Activated effector memory CD4-positive, alpha-beta T cell treated with Interleukin-2 at 50 U/mL for 16 hours (primary cell): ENCODE measurements around the gene ANKRD30B.
"Not testable (repeated sequence)": the region's sequence is repeated elsewhere in the genome, so short reads cannot be mapped to it uniquely, and the experiment has no call there.

Experiments used
- DNase-seq: peaks from one replicate; pipeline ENCODE4 v3.0.0-alpha.2; 2020

ANKRD30B gene, protein sequence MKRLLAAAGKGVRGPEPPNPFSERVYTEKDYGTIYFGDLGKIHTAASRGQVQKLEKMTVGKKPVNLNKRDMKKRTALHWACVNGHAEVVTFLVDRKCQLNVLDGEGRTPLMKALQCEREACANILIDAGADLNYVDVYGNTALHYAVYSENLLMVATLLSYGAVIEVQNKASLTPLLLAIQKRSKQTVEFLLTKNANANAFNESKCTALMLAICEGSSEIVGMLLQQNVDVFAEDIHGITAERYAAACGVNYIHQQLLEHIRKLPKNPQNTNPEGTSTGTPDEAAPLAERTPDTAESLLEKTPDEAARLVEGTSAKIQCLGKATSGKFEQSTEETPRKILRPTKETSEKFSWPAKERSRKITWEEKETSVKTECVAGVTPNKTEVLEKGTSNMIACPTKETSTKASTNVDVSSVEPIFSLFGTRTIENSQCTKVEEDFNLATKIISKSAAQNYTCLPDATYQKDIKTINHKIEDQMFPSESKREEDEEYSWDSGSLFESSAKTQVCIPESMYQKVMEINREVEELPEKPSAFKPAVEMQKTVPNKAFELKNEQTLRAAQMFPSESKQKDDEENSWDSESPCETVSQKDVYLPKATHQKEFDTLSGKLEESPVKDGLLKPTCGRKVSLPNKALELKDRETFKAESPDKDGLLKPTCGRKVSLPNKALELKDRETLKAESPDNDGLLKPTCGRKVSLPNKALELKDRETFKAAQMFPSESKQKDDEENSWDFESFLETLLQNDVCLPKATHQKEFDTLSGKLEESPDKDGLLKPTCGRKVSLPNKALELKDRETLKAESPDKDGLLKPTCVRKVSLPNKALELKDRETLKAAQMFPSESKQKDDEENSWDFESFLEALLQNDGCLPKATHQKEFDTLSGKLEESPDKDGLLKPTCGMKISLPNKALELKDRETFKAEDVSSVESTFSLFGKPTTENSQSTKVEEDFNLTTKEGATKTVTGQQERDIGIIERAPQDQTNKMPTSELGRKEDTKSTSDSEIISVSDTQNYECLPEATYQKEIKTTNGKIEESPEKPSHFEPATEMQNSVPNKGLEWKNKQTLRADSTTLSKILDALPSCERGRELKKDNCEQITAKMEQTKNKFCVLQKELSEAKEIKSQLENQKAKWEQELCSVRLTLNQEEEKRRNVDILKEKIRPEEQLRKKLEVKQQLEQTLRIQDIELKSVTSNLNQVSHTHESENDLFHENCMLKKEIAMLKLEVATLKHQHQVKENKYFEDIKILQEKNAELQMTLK (N-terminal part only)

DNA sequence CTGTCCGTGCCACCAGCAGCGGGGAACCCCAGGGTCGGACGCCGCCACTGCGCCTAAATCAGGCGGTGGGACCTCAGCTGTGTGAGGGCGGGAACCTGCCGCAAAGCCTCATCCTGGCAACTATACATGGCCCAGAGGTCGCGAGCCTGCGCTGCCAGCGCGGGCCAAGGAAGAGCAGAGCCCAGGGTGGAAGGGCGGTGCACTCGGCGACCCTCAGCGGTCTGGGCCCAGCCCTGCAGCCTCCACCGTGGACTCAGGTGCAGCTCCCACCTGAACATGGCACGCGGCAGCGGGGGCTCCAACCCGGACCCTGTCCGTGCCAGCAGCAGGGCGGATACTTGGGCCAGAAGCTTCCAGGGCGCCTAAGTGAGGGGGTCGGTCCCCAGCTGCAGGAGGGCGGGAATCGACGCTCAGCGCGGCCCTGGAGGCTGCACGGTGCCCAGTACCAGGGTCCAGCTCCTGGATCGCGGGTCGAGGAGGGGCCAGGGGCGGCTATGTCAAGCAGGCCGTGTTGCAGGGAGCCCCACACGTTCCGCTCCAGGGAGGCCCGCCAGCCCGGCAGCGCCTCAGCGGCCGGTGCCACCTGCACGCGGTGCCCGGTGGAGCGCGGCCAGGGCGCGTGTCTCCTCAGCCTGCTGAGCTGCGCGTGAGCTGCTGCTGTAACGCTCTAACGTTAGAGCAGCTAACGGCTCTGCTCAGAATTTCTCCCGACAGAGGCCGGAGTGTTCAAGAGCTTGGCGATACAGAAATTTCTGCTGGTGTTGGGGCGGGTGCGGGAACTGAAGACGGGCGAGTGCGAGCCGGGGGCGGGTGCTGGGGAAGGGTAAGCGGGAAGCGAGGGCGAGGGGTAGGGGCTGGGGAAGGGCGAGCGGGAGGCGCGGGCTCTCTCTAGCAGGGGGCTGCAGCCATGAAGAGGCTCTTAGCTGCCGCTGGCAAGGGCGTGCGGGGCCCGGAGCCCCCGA, at the start of gene ANKRD30B:
Gene ANKRD30B, plus strand, starts transcription at position 660 of the 962 bp plus-strand sequence. Its CDS starts 248 bp downstream, at position 908.
- no peak for DNase-seq

DNA sequence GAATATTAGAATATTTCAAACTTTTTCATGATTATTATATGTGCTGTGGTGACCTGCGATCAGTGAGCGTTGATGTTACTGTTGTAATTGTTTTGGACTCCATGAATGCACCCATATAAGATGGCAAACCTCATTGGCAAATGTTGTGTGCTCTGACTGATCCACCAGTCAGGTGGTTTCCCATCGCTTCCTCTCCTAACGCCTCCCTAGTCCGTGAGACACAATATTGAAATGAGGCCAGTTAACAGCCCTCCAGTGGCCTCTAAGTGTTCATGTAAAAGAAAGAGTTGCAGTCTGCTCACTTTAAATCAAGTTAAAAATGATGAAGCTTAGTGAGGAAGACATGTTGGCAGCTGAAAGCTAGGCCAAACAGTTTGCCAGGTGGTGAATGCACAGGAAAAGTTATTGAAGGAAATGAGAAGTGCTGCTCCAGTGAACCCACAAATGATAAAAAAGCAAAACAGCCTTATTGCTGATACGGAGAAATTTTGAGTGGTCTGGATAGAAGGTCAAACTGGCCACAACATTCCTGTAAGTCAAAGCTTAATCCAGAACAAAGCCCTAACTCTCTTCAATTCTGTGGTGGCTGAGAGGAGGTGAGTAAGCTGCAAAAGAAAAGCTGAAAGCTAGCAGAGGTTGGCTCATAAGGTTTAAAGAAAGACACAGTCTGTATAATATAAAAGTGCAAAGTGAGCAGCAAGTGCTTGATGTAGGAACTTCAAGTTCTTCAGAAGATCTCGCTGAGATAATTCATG, 46.5 kb upstream of the ANKRD30B start:
- not testable (repeated sequence) for DNase-seq

DNA sequence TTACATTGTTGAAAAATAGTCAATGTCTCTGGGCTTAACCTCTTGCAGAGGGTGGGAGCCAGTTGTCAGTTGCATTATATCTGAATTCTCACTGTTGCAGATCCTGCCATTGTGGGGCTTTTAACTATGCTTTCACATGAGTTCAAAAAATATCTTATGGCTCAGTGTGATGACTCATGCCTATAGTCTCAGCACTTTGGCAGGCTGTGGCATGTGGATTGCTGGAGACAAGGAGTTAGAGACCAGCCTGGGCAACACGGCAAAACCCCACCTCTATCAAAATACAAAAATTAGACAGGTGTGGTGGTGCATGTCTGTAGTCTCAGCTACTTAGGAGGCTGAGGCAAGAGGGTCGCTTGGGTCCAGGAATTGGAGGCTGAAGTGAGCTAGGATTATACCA, 38.2 kb upstream of the ANKRD30B start:
- not testable (repeated sequence) for DNase-seq

DNA sequence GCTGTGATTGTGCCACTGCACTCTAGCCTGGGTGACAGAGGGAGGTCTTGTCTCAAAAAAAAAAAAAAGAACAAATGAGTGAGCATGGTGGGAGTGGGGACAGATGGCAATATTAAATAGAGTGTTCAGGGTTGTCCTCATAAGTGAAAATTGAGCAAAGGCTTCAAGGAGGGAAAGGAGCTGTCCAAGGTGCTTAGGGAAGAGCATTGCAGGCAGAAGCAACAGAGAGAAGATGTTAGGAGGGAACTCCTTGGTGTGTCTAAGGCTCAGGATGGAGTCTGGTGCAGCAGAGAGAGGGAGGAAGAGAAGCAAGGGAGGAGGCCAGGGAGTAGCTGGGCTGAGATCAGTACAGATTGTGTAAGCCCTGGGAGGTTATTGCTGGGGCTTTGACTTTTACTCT, 26.4 kb upstream of the ANKRD30B start:
- DNase-seq: not testable (repeated sequence)

DNA sequence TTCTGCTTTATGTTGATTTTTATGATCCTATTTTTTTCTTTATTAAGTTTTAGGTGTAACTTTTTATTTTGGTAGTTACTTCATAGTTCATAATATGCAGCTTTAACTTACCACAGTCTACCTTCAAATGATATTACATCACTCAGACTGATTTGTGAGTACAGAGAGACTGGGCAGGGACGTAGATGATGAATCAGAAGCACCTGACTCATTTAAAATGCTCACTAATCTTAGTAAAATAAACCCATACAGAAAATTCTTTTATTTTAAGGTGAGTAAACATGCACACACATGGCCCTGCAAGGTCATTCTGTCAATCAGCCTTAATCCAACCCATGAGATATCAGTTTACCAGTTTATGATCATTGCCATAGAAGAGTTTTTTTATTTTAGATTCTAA, 8.9 kb upstream of the ANKRD30B start:
- not testable (repeated sequence) for DNase-seq

DNA sequence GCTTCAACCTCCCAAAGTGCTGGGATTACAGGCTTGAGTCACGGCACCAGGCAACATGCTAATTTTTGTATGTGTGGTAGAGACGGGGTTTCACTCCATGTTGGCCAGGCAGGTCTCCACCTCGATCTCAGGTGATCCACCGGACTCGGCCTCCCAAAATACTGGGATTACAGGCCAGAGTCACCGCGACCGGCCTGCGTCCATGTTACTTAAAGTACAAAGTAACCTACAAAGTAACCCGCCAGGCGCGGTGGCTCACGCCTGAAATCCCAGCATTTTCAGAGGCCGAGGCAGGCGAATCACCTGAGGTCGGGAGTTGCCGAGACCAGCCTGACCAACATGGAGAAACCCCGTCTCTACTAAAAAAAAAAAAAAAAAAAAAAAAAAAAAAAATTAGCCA, 1.1 kb upstream of the ANKRD30B start:
- DNase-seq: no peak

DNA sequence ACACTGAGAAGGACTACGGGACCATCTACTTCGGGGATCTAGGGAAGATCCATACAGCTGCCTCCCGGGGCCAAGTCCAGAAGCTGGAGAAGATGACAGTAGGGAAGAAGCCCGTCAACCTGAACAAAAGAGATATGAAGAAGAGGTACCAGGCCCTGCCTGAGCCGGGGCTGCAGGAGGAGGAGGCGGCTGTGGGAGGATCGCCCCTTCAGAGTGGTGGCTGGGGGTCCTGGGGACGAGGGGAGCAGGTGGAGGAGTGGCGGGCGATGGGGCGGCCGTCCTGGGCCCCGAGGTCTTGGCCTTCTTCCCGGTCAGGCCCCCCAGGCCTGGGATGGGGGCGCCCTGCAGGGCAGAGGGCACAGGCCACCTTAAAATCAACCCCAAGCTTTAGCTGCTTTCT, 524 bp downstream of the ANKRD30B start:
- no peak for DNase-seq

DNA sequence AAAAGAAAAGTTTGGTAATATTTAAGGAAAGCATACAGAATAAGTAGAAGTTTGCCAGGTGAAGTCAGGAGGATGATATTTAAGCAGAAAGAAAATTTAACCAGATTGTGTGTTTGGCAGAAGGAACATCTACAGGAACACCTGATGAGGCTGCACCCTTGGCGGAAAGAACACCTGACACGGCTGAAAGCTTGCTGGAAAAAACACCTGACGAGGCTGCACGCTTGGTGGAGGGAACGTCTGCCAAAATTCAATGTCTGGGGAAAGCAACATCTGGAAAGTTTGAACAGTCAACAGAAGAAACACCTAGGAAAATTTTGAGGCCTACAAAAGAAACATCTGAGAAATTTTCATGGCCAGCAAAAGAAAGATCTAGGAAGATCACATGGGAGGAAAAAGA, 15.6 kb downstream of the ANKRD30B start:
- DNase-seq: not testable (repeated sequence)

DNA sequence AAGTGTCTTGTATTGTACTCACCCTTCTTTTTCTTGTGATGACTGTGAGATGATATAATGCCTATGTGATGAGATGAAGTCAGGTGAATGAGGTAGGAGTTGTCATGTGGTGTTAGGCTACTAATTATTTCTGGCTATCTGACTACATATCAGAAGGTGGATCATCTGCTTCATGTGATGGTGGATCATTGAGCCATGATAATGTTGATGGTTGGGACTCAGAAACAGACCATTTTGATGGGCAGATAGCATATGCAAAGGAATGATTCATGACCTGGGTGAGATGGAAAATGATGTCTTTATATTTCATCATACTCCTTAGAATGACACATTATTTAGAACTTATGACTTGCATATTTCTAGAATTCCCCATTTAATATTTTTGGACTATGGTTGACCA, 19.5 kb downstream of the ANKRD30B start:
- DNase-seq: no peak

DNA sequence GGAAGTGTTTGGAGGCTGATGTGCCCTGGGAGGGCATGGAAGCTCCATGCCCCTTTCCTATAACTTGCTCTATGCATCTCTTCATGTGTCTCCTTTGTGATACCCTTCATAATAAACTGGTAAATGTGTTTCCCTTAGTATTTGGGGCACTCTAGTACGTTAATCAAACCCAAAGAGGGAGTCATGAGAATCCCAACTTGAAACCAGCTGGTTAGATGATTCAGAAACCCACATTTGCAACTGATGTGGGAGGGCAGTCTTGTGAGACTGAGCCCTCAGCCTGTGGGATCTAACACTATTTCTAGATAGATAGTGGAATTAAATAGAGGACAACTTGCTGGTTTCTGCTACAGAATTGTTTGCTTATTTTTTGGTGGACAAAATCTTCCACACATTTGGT, 20.3 kb downstream of the ANKRD30B start:
- DNase-seq: no peak

DNA sequence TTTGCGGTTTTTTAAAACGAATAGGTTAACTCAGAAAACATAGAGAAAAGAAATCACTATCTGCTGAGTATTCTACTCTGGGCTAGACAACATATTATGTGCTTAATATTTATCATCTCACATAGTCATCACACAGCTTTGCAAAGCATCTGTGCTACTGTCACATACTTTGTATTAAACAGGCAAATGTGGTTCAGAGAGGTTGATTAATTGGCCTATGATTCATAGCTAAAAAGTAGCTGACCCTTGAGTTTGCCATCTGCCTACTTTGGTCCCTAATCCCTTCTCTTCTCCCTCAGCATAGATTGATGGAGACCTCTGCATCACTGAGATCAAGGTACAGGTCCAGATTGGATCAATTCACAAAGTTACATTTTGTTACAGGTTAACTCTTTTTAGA, 21.4 kb downstream of the ANKRD30B start:
- no peak for DNase-seq

DNA sequence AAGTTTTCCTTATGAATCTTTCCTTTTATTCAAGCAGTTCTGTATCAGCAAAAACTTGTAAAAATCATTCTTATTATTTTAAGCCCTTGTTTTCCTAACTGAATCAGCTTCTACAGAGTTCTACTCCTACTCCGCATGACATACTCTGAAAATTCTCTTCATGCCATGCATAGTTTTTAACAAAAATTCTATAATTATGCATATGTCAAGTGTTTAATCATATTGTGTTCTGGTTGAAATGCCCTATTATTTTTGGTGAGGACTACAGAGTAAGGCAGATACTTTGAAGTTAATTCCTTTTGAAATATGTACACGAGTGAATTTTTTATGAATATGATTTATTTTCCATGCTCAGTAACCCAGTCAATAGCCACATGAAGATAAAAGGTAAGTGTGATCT, 28.8 kb downstream of the ANKRD30B start:
- no peak for DNase-seq

DNA sequence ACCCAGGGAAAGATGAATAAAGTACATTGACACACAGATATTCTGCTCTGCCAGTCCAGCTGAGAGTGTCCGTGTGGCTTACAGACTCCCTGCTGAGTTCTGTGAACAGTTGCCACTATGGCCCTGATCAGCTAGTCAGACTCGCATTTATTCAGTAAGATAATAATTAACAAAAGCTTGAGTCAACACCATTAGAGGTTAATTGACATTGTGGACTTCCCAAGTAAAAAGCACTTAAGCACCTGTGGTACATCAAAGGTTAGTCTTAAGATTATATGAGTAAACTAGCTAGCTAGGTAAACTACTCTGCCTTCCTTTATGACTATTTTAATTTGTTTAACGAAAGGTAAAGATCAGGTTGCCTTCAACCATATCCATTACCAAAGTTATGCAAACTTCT, 33.7 kb downstream of the ANKRD30B start:
- no peak for DNase-seq

DNA sequence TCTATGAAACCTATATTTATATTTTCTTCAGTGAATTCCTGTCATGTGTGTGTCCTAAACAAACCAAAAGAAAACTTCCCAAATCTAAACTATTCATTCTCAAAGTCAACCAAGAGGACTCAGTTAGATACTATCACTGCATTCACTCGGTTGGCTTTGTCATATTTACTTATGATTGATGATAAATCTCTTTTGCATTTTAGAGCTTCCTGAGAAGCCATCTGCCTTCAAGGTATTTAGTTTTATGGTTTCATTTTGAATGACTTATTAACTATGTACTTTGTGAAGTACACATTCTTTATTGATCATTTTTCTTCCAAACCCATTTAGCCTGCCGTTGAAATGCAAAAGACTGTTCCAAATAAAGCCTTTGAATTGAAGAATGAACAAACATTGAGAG, 36.2 kb downstream of the ANKRD30B start:
- DNase-seq: no peak

DNA sequence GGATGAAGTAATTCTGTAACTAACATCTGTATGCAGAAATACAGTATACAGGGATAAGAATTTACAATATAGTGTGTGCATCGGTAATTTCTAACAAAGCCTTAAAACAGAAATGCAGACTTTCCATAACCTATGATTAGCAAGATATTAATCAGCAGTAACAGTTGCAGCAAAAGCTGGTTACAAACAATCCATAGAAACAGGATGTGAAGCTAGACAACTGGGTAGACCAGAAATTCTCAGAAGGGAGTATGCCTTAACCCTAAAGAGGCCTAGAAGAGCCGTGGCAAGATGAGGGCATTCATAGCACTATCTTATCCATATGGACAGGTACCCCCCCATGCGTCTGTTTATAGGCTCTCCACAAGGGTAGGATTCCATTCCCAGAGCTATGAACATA, 48.9 kb downstream of the ANKRD30B start:
- not testable (repeated sequence) for DNase-seq

DNA sequence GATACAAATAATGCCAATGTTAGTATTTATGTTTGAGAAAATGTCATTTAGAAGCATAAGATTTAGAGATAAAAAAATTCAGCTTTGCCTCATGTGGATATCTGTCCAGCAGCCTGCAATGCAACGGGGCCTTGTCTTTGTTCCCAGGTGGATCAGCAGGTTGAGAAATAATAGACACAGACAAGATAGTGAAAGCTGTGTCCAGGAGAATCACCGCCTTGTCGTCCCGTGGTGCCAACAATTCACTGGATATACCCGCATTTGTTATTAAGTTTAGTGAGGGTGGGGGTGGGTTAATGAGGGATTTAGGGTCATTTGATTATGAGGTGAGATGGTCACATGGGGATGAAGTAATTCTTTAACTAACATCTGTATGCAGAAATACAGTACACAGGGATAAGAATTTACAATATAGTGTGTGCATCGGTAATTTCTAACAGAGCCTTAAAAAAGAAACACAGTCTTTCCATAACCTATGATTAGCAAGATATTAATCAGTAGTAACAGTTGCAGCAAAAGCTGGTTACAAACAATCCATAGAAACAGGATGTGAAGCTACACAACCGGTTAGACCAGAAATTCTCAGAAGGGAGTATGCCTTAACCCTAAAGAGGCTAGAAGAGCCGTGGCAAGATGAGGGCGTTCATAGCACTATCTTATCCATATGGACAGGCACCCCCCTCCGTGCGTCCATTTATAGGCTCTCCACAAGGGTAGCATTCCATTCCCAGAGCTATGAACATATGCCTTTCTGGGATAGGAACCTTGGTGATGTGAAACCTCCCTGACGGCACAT, 50.2 kb downstream of the ANKRD30B start:
- not testable (repeated sequence) for DNase-seq

DNA sequence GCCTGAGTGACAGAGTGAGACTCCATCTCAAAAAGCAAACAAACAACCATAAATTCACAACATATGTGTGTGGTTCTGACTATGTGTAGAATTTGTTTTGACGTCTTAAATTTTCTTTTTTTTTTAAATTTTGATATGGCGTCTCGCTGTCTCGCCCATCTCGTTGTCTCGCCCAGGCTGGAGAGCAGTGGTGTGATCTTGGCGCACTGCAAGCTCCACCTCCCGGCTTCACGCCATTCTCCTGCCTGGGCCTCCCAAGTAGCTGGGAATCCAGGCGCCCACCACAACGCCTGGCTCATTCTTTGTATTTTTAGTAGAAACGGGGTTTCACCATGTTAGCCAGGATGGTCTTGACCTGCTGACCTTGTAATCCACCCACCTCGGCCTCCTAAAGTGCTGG, 63.1 kb downstream of the ANKRD30B start:
- DNase-seq: not testable (repeated sequence)

DNA sequence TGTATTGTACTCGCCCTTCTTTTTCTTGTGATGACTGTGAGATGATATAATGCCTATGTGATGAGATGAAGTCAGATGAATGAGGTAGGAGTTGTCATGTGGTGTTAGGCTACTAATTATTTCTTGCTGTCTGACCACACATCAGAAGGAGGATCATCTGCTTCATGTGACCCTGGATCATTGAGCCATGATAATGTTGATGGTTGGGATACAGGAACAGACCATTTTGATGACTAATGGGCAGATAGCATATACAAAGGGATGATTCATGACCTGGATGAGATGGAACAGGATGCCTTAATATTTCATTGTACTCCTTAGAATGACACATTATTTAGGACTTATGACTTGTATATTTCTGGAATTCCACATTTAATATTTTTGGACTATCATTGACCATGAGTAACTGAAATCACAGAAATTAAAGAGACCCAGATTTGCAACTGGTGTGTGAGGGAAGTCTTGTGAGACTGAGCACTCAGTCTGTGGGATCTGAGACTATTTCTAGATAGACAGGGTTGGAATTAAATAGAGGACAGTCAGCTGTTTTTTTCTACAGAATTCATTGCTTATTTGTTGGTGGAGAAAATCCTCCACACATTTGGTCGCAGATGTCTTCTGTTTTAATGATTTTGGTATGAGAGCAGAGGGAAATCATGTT, 79.1 kb downstream of the ANKRD30B start:
- not testable (repeated sequence) for DNase-seq

DNA sequence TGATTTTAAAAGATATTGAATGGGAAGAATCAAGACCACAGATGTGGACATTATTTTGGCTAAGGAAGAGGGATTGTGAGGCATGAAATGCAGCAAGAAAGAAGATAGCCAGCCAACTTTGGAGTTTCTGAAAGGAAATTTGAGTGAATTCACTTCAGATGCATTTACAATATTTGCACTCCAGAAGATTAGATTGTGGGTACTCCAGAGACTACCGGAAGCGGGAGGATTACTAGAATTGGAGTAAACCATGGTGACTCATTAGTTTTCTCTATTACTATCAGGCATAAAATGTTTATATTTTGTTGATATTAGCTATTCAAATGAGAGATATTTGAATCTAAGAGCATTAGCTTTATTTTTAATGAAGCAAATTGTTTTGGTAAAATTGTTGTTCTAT, 93.6 kb downstream of the ANKRD30B start:
- not testable (repeated sequence) for DNase-seq

DNA sequence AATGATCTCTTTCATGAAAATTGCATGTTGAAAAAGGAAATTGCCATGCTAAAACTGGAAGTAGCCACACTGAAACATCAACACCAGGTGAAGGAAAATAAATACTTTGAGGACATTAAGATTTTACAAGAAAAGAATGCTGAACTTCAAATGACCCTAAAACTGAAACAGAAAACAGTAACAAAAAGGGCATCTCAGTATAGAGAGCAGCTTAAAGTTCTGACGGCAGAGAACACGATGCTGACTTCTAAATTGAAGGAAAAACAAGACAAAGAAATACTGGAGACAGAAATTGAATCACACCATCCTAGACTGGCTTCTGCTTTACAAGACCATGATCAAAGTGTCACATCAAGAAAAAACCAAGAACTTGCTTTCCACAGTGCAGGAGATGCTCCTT, 103.6 kb downstream of the ANKRD30B start:
- DNase-seq: not testable (repeated sequence)
